Thoracic aorta (tissue), 2 donors: ENCODE data around the gene GNG2. TPM values are rescaled to one million over a fixed set of nuclear protein-coding genes. Genes with fewer than 3 reads are reported as not detected.
A peak's percentile ranks its signal among the peaks of the same experiment; 100 is the strongest.

ENCODE experiments used
- ATAC-seq: fragments of 150-250 bp; one replicate; pipeline ENCODE4 v1.8.0; 2017; ENCODE audit warnings: low read depth; ENCODE audit not compliant: insufficient number of reproducible peaks, low FRiP score
- DNase-seq: peaks from one replicate; pipeline ENCODE4 v3.0.0-alpha.2; 2020; ENCODE audit warnings: low spot score
- H3K27ac ChIP-seq, 2 donors: fragments of 200-600 bp; sonication (generic); 1 replicate in 1 of 2; 2 replicates in 1 of 2; pipeline ENCODE4 v1.5.1; 2016; ENCODE audit warnings: mild to moderate bottlenecking in 2 of 2, moderate library complexity in 2 of 2
- H3K27me3 ChIP-seq: fragments of 200-600 bp; sonication (generic); replicated peaks from 2 replicates; pipeline ENCODE4 v1.6.0; 2016; ENCODE audit warnings: mild to moderate bottlenecking; ENCODE audit not compliant: insufficient read depth
- H3K36me3 ChIP-seq: fragments of 200-600 bp; sonication (generic); one replicate; pipeline ENCODE4 v1.5.1; 2016
- H3K4me1 ChIP-seq, 2 donors: fragments of 200-600 bp; sonication (generic); 1 replicate in 1 of 2; 2 replicates in 1 of 2; pipeline versions ENCODE4 v1.5.1 to v1.6.0; 2016; ENCODE audit warnings: low read depth in 2 of 2, mild to moderate bottlenecking in 1 of 2; ENCODE audit not compliant: control insufficient read depth in 1 of 2
- H3K4me3 ChIP-seq: fragments of 200-600 bp; sonication (generic); 2 replicates; pipeline ENCODE4 v1.5.1; 2016; ENCODE audit warnings: mild to moderate bottlenecking
- H3K9me3 ChIP-seq: fragments of 200-600 bp; sonication (generic); 2 replicates; pipeline ENCODE4 v1.5.1; 2016
- CTCF ChIP-seq: fragments of 200-600 bp; sonication (generic); IDR thresholded peaks from one replicate; pipeline ENCODE4 v1.5.1; 2019; ENCODE audit warnings: antibody characterized with exemption
- total RNA-seq, 2 donors: library from RNA; depleted of rRNA; stranded (reverse); fragments of >200 nt; gene quantifications; one replicate each; pipeline versions ENCODE4 v1.1.0 to v1.2.3, GENCODE V29; 2016

GNG2 gene
- total RNA-seq, 2 donors from 2014 or later: 8.7 to 9.3 TPM

GRCh38 chr14:52011523-52011922 lies 151.1 kb downstream of the GNG2 start:
- no peaks in the 10 kb centered on the region for H3K27me3 ChIP-seq
- no peak for TF ChIP-seq CTCF
- no peak overlapping the region for H3K4me3 ChIP-seq
- H3K36me3 ChIP-seq: peaks cover 25% of the 10 kb centered on the region
- peaks cover 0 to 12% of the 10 kb centered on the region in 2 donors for H3K4me1 ChIP-seq
- ATAC-seq: no peak
- H3K27ac ChIP-seq: no peak overlapping the region
- DNase-seq: no peak
- no peaks in the 10 kb centered on the region for H3K9me3 ChIP-seq

DNA sequence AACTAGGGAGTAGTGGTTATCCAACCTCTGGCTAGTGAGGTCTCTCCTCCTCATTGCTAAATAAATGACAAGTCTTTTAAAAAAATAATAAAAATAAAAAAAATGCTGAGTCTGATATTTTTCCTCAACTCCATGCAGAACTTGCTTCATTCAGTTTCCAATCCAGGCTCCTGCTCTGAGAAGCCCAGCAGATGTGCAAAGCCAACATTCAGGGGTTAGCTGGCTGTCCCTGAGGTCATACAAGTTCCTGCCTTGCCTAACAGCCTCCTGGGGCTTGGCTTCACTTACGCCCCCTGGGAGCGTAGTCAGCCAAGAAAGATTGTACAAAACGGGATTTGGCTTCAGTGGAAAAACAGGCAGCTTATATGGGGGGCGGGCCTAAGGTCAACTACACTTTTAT lies 152.2 kb downstream of the GNG2 start:
- ATAC-seq: no peak
- Histone ChIP-seq H3K27me3 (no peaks in the 10 kb centered on the region), H3K36me3 (peaks cover 25% of the 10 kb centered on the region), H3K27ac (no peak overlapping the region), H3K9me3 (no peaks in the 10 kb centered on the region), H3K4me3 (no peak overlapping the region), H3K4me1 (peaks cover 0 to 12% of the 10 kb centered on the region in 2 donors)
- TF ChIP-seq CTCF: no peak
- DNase-seq: no peak

DNA sequence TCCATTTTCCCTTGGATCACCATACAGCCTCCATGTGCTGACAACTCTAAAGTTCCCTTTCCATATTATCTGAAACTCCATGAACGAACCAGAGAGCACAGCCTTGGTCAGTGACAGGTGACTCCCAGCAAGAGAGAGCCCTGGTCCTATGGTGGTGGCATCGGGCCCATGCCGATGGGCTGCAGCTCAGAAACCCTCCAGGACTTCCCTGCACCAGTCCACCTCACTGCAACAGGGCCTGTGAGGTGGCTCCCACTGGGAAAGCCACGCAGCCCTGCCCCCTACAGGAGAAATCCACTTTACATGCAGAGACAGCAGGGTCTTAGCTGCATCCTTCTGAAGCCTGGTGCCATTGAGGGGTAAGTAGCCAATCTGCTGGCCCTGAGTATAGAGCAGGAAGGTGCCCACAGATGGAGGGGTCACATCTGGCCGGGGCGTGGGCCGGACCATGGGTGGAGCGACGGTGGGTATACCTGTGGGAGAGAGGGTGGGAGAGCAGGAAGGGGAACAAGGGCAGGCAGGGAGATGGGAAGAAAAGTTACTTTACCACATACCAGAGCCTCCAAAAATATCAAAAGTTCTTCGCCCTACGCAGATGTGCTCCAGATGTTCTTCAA lies 153.7 kb downstream of the GNG2 start:
- no peak for ATAC-seq
- Histone ChIP-seq H3K9me3 (no peaks in the 10 kb centered on the region), H3K4me3 (no peak overlapping the region), H3K36me3 (peaks cover 16% of the 10 kb centered on the region), H3K4me1 (peaks cover 0 to 12% of the 10 kb centered on the region in 2 donors), H3K27ac (no peak overlapping the region), H3K27me3 (no peaks in the 10 kb centered on the region)
- no peak for DNase-seq
- no peak for TF ChIP-seq CTCF

GRCh38 chr14:52014601-52015267 lies 154.3 kb downstream of the GNG2 start:
- TF ChIP-seq CTCF: no peak
- peaks cover 0 to 12% of the 10 kb centered on the region in 2 donors for H3K4me1 ChIP-seq
- H3K27me3 ChIP-seq: no peaks in the 10 kb centered on the region
- no peak overlapping the region for H3K4me3 ChIP-seq
- H3K27ac ChIP-seq: no peak overlapping the region
- no peak for ATAC-seq
- H3K36me3 ChIP-seq: peaks cover 9% of the 10 kb centered on the region
- DNase-seq: no peak
- H3K9me3 ChIP-seq: no peaks in the 10 kb centered on the region

DNA sequence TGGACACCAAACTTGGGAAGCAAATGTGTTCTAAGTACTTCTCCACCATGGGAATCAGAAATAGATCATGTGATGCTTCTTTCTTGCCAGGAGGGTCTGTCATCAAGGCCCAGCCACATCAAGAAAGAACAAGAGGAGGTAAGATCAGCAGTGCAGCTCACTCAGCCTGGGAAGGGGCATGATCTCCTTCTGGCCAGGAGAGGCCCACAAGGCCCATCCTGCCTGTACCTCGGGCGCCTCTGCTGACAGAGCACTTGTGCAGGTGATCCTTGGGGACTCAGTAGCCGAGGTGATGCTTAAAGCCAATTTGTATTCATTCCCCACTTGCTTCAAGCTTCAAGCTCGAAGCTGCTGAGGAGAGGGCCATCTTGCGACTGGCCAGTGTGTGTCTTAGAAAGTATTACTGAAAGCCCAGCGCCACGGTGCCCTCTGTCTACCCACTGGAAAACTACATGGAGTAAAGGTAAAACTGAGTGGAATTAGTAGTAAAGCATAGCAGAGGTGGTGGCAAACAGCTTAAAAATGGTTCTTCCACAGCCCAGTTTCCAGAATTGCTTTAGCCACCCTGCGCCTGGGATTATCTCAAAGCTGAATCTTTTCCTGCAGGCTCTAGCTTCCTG lies 155.1 kb downstream of the GNG2 start:
- Histone ChIP-seq H3K27me3 (no peaks in the 10 kb centered on the region), H3K27ac (no peak overlapping the region), H3K4me1 (peaks cover 0 to 12% of the 10 kb centered on the region in 2 donors), H3K9me3 (no peaks in the 10 kb centered on the region), H3K4me3 (no peak overlapping the region), H3K36me3 (peaks cover 6% of the 10 kb centered on the region)
- peak; percentile 14 for TF ChIP-seq CTCF
- ATAC-seq (no peak), DNase-seq (no peak)
